GM23338 (cell line): ENCODE measurements around the gene SNAP47. TPM values are rescaled to one million over a fixed set of nuclear protein-coding genes. Genes with fewer than 3 reads are reported as not detected.

Experiments
- ATAC-seq: fragments of 200-7000 bp; cut with Tn5 transposase; 3 replicates; pipeline ENCODE4 v1.9.1; 2020
- DNase-seq: peaks from one replicate; pipeline ENCODE4 v3.0.0-alpha.2; 2015; ENCODE audit warnings: low spot score
- H2AFZ ChIP-seq: fragments of 200-600 bp; sonication (generic); 2 replicates; pipeline ENCODE4 v1.8.0; 2016; ENCODE audit warnings: antibody characterized with exemption, mild to moderate bottlenecking, moderate library complexity
- H3F3A ChIP-seq: fragments of 200-600 bp; sonication (generic); replicated peaks from 2 replicates; pipeline ENCODE4 v1.8.0; 2017; ENCODE audit warnings: antibody characterized with exemption, mixed run types, low read depth
- H3K27ac ChIP-seq: fragments of 200-600 bp; sonication (generic); 2 replicates; pipeline ENCODE4 v1.6.1; 2016; ENCODE audit warnings: low read depth
- H3K27me3 ChIP-seq: fragments of 200-600 bp; sonication (generic); 2 replicates; pipeline ENCODE4 v1.8.0; 2016; ENCODE audit warnings: mild to moderate bottlenecking, mixed run types, moderate library complexity; ENCODE audit not compliant: insufficient read depth
- H3K36me3 ChIP-seq: fragments of 200-600 bp; sonication (generic); 2 replicates; pipeline ENCODE4 v1.8.0; 2016; ENCODE audit warnings: mild to moderate bottlenecking; ENCODE audit not compliant: insufficient read depth
- H3K4me1 ChIP-seq: fragments of 200-600 bp; sonication (generic); 2 replicates; pipeline ENCODE4 v1.8.0; 2016; ENCODE audit warnings: mild to moderate bottlenecking, moderate library complexity; ENCODE audit not compliant: insufficient read depth
- H3K4me2 ChIP-seq: fragments of 200-600 bp; sonication (generic); 2 replicates; pipeline ENCODE4 v1.7.1; 2017; ENCODE audit warnings: mixed run types
- H3K4me3 ChIP-seq: fragments of 200-600 bp; sonication (generic); 2 replicates; pipeline ENCODE4 v1.6.1; 2016; ENCODE audit warnings: mixed run types
- H3K79me2 ChIP-seq: fragments of 200-600 bp; sonication (generic); replicated peaks from 2 replicates; pipeline ENCODE4 v1.8.0; 2017; ENCODE audit warnings: mild to moderate bottlenecking; ENCODE audit not compliant: insufficient read depth
- H3K9me2 ChIP-seq: fragments of 200-600 bp; sonication (generic); 2 replicates; pipeline ENCODE4 v1.8.0; 2017; ENCODE audit not compliant: insufficient read depth
- H4K20me1 ChIP-seq: fragments of 200-600 bp; sonication (generic); replicated peaks from 2 replicates; pipeline ENCODE4 v1.8.0; 2017; ENCODE audit warnings: mild to moderate bottlenecking; ENCODE audit not compliant: insufficient read depth
- H3K27ac Mint-ChIP-seq: 2 replicates; pipeline ENCODE4 v1.8.0; 2020; ENCODE audit warnings: inconsistent platforms, mild to moderate bottlenecking, moderate library complexity, mixed read lengths
- H3K27me3 Mint-ChIP-seq: 3 replicates; pipeline ENCODE4 v1.8.0; 2022; ENCODE audit warnings: low read depth, mild to moderate bottlenecking, moderate library complexity, mixed read lengths, inconsistent platforms; ENCODE audit not compliant: insufficient read depth, poor library complexity
- H3K36me3 Mint-ChIP-seq: 3 replicates; pipeline ENCODE4 v1.8.0; 2021; ENCODE audit warnings: low read depth, mild to moderate bottlenecking, inconsistent platforms, moderate library complexity, mixed read lengths
- H3K4me1 Mint-ChIP-seq: 3 replicates; pipeline ENCODE4 v1.8.0; 2020; ENCODE audit warnings: mild to moderate bottlenecking, inconsistent platforms, mixed read lengths
- H3K4me3 Mint-ChIP-seq: 3 replicates; pipeline ENCODE4 v1.8.0; 2021; ENCODE audit warnings: moderate library complexity, mild to moderate bottlenecking, inconsistent platforms, mixed read lengths
- H3K9me3 Mint-ChIP-seq: 3 replicates; pipeline ENCODE4 v1.8.0; 2020; ENCODE audit warnings: moderate library complexity, mild to moderate bottlenecking, inconsistent platforms, mixed read lengths
- CTCF ChIP-seq, 2 experiments: fragments of 200-600 bp in 1 of 2; sonication (generic) in 1 of 2; conservative IDR thresholded peaks; 2 replicates each; pipeline versions ENCODE4 v1.5.1 to v1.6.1; 2016 to 2017; ENCODE audit warnings: antibody characterized with exemption in 2 of 2, low read depth in 2 of 2, mild to moderate bottlenecking in 2 of 2, moderate library complexity in 1 of 2
- ETS1 ChIP-seq: IDR thresholded peaks from 2 replicates; pipeline ENCODE4 v1.6.1; 2016; ENCODE audit warnings: antibody characterized with exemption
- NANOG ChIP-seq: IDR thresholded peaks from 2 replicates; pipeline ENCODE4 v1.6.1; 2016; ENCODE audit warnings: antibody characterized with exemption, borderline replicate concordance
- POLR2AphosphoS5 ChIP-seq: IDR thresholded peaks from 2 replicates; pipeline ENCODE4 v1.6.1; 2016; ENCODE audit warnings: antibody characterized with exemption, low read depth
- REST ChIP-seq: IDR thresholded peaks from one replicate; pipeline ENCODE4 v1.6.1; 2018; ENCODE audit warnings: antibody characterized with exemption; ENCODE audit not compliant: unreplicated experiment
- ZNF114 ChIP-seq: fragments of 250-450 bp; sonication (Bioruptor Pico); IDR thresholded peaks from 2 replicates; pipeline ENCODE4 v1.5.0; 2020; ENCODE audit warnings: mild to moderate bottlenecking, moderate library complexity
- ZNF462 ChIP-seq: fragments of 250-450 bp; sonication (Bioruptor Pico); IDR thresholded peaks from 2 replicates; pipeline ENCODE4 v1.5.0; 2020; ENCODE audit warnings: mild to moderate bottlenecking, moderate library complexity
- polyA plus RNA-seq: library from polyadenylated mRNA; unstranded; fragments of >200 nt; fragmentation: Nextera tagmentation; extraction: Ambion mirVana; gene quantifications from 2 replicates; pipeline ENCODE4 v1.2.1, GENCODE V29; 2016
- total RNA-seq: library from RNA; depleted of rRNA; stranded (reverse); fragments of >200 nt; shearing (Covaris generic); gene quantifications from 2 replicates; pipeline ENCODE4 v1.2.3, GENCODE V29; 2014

The SNAP47 gene
- total and polyA plus RNA-seq, 2 experiments from 2014 or later, result 19.5 to 51.8 TPM

GRCh38 chr1:227756172-227756959 lies 21.1 kb downstream of the SNAP47 start:
- H4K20me1 ChIP-seq, result peaks cover 18% of the 10 kb centered on the region
- DNase-seq (no peak), ATAC-seq (no peak)
- peaks cover 5% of the 10 kb centered on the region; the same call in 1 of the 2 replicates for H3K36me3 ChIP-seq
- H3K4me3 Mint-ChIP-seq, result no peak overlapping the region
- H3K9me3 Mint-ChIP-seq, result no peaks in the 10 kb centered on the region
- no peaks in the 10 kb centered on the region for H3K4me1 ChIP-seq
- TF ChIP-seq CTCF (conservative IDR thresholded peaks at IDR 0.05; ENCODE audit: low read depth in 2 of 2) (no peak), ZNF462 (CRISPR knock-in tag) (no peak), ETS1 (no peak), POLR2AphosphoS5 (no peak), REST (no peak), ZNF114 (no peak), NANOG (no peak)
- H3K79me2 ChIP-seq, result peaks cover 59% of the 10 kb centered on the region
- no peak overlapping the region for H3K27ac Mint-ChIP-seq
- no peak overlapping the region for H3K4me3 ChIP-seq
- no peaks in the 10 kb centered on the region for H3K9me2 ChIP-seq
- H3K27me3 Mint-ChIP-seq, result peaks cover 2% of the 10 kb centered on the region
- H3K4me1 Mint-ChIP-seq, result no peaks in the 10 kb centered on the region
- no peaks in the 10 kb centered on the region for H3F3A ChIP-seq
- no peak overlapping the region for H3K4me2 ChIP-seq
- peaks cover 24% of the 10 kb centered on the region for H3K36me3 Mint-ChIP-seq
- no peaks in the 10 kb centered on the region for H3K27me3 ChIP-seq
- no peak overlapping the region for H3K27ac ChIP-seq
- H2AFZ ChIP-seq, result no peak overlapping the region
